ENCODE results near the gene GAB2.

Gene GAB2

DNA sequence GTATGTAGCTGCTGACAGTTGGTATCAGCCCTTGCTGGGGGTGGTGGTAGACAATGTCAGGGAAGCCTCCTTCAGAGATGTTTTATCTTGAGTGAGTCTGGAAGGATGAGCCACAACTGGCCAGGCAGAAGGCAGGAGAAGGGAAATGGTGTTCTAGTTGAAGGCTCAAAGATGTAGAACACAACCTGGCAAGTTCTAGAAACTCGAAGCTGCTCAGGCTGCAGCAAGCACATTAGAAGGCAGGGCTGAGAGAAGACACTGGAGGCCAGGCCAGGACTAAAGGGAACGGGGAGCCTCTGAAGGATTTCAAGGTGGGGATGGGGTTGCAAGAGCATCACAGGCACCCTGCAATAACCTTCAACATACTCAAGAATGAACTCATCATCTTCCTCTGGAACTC is 188.5 kb downstream of the GAB2 start:
- TF ChIP-seq, protein P1, sequence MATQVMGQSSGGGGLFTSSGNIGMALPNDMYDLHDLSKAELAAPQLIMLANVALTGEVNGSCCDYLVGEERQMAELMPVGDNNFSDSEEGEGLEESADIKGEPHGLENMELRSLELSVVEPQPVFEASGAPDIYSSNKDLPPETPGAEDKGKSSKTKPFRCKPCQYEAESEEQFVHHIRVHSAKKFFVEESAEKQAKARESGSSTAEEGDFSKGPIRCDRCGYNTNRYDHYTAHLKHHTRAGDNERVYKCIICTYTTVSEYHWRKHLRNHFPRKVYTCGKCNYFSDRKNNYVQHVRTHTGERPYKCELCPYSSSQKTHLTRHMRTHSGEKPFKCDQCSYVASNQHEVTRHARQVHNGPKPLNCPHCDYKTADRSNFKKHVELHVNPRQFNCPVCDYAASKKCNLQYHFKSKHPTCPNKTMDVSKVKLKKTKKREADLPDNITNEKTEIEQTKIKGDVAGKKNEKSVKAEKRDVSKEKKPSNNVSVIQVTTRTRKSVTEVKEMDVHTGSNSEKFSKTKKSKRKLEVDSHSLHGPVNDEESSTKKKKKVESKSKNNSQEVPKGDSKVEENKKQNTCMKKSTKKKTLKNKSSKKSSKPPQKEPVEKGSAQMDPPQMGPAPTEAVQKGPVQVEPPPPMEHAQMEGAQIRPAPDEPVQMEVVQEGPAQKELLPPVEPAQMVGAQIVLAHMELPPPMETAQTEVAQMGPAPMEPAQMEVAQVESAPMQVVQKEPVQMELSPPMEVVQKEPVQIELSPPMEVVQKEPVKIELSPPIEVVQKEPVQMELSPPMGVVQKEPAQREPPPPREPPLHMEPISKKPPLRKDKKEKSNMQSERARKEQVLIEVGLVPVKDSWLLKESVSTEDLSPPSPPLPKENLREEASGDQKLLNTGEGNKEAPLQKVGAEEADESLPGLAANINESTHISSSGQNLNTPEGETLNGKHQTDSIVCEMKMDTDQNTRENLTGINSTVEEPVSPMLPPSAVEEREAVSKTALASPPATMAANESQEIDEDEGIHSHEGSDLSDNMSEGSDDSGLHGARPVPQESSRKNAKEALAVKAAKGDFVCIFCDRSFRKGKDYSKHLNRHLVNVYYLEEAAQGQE (IDR thresholded peaks at IDR 0.05; ENCODE audit: insufficient read depth in 1 of 2, low read depth in 2 of 2, low read length in 2 of 2), result no peak
- TF ChIP-seq POLR2AphosphoS5 (IDR thresholded peaks at IDR 0.05; ENCODE audit: low read depth, low read length) (no peak), FOXP2 (optimal IDR thresholded peaks at IDR 0.05; ENCODE audit: borderline replicate concordance, extremely low read depth, extremely low read length, insufficient read depth) (no peak), SIN3A (IDR thresholded peaks at IDR 0.05; ENCODE audit: borderline replicate concordance, insufficient read depth, low read length) (no peak), TAF1 (IDR thresholded peaks at IDR 0.05; ENCODE audit: borderline replicate concordance, insufficient read depth, low read length) (no peak)

DNA sequence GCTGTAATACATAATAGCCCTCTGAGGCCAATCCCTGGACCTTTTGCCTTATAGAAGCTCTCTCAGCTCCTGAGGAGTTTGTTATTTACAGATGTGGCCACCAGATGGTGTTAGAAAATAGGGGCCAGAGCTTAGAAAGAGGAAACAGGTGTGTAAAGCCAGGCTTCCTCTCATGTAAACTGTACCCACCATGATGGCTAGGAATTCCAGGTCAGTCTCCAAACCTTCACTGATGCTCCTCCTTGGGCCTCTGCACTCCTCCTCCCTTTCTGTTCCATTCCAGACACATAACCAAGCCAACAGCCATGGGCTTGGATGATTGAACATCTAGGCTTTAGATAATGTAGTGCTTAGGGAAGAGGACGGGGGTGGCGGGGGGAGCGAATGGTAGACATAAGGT is 189.2 kb downstream of the GAB2 start:
- TF ChIP-seq POLR2AphosphoS5 (IDR thresholded peaks at IDR 0.05; ENCODE audit: low read depth, low read length), result no peak
- no peak for TF ChIP-seq TAF1 (IDR thresholded peaks at IDR 0.05; ENCODE audit: borderline replicate concordance, insufficient read depth, low read length)
- no peak for TF ChIP-seq SIN3A (IDR thresholded peaks at IDR 0.05; ENCODE audit: borderline replicate concordance, insufficient read depth, low read length)
- TF ChIP-seq, protein P1 (IDR thresholded peaks at IDR 0.05; ENCODE audit: insufficient read depth in 1 of 2, low read depth in 2 of 2, low read length in 2 of 2), result no peak
- no peak for TF ChIP-seq FOXP2 (optimal IDR thresholded peaks at IDR 0.05; ENCODE audit: borderline replicate concordance, extremely low read depth, extremely low read length, insufficient read depth)

DNA sequence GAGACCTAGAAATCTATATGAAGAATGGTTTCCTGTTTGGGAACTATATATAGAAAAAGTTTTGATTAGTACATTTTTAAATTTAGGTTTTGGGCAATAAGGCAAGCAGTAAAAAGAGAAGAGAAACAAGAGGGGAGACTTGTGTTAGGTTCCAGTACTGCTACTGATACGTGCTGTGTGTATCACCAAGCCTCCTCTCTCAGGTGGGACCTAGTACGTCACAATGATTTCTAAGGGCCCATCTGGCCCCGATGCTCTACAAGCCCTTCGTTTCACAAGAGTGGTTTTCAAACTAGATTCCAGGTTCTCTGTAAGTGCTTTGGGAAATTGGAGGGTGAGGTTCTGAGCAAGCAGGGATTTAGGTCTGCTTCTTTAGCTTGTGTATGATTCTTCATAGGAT is 189.7 kb downstream of the GAB2 start:
- TF ChIP-seq, protein P1 (IDR thresholded peaks at IDR 0.05; ENCODE audit: insufficient read depth in 1 of 2, low read depth in 2 of 2, low read length in 2 of 2), result no peak
- no peak for TF ChIP-seq FOXP2 (optimal IDR thresholded peaks at IDR 0.05; ENCODE audit: borderline replicate concordance, extremely low read depth, extremely low read length, insufficient read depth)
- TF ChIP-seq TAF1 (IDR thresholded peaks at IDR 0.05; ENCODE audit: borderline replicate concordance, insufficient read depth, low read length), result no peak

DNA sequence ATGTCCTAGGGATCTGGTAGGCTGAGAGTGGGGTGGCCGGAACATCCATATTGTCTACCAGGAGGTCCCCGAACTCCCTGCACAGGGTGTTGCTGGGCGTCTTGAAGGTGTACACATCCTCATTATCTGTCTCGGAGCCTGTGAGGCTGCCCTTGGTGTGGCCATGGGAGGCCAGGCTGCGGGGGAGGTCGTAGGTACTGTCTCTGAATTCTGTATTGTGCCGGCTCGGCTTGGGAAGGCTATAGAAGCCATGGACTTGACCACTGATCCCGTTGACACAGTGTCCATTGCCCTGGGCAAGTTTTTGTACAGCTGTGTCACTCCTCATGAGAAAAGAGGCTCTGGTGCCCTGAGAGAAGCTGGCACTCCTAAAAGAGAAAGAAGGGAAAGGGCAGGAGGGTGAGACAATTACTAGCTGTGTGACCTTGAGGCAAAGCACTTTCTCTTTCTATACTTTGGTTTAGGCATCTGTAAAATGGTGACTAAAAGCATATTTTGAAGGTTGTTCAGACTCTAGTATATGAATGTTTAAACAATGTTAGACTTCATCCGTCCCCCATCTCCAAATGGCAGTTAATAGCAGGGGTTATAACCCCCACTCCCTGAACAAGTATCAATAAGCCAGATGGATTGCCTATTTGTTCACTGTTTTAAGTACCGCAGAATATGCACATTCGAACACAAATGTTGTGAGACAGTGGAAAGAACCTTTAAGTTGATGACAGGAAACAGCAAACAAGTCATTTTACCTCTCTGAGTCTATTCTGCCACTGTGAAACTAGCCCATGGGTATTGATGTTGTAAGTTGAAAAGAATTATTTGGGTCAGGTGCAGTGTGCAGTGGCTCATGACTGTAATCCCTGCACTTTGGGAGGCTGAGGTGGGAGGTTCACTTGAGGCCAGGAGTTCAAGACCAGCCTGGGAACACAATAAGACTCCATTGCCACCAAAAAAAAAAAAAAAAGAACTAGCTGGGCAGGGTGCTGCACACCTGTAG is 190.6 kb downstream of the GAB2 start:
- TF ChIP-seq TAF1 (IDR thresholded peaks at IDR 0.05; ENCODE audit: borderline replicate concordance, insufficient read depth, low read length) (no peak), SIN3A (IDR thresholded peaks at IDR 0.05; ENCODE audit: borderline replicate concordance, insufficient read depth, low read length) (no peak), POLR2AphosphoS5 (IDR thresholded peaks at IDR 0.05; ENCODE audit: low read depth, low read length) (no peak), FOXP2 (optimal IDR thresholded peaks at IDR 0.05; ENCODE audit: borderline replicate concordance, extremely low read depth, extremely low read length, insufficient read depth) (no peak)
- TF ChIP-seq, protein P1 (IDR thresholded peaks at IDR 0.05; ENCODE audit: insufficient read depth in 1 of 2, low read depth in 2 of 2, low read length in 2 of 2), result no peak
